ENCODE data around the gene STBD1. TPM values are rescaled to one million over a fixed set of nuclear protein-coding genes. Genes with fewer than 3 reads are reported as not detected.

Gene STBD1
- total RNA-seq, result 10 to 100 TPM; 10.3 to 18.9 TPM
- polyA plus RNA-seq, result 10 to 100 TPM; 41.7 to 42.5 TPM

GRCh38 chr4:76305971-76306881 is at the start of gene STBD1:
Gene STBD1 (plus strand): TSS chr4:76306733. CDS start chr4:76306770, 37 bp downstream.
- H3K27me3 ChIP-seq (ENCODE audit: control insufficient read depth in 4 of 4, insufficient read depth in 4 of 4, low read length in 3 of 4), result no peaks in the 10 kb centered on the region
- peak within 1 kb of the TSS; percentile 77 to 86 (median 85) for H3K4me3 ChIP-seq (ENCODE audit: low read depth in 1 of 3, low read length in 3 of 3)
- H3K4me1 ChIP-seq (ENCODE audit: control insufficient read depth in 4 of 4, insufficient read depth in 4 of 4, low read length in 3 of 4), result peaks cover 2 to 39% (median 31%) of the 10 kb centered on the region in 4 donors
- H3K9ac ChIP-seq (ENCODE audit: low read depth in 1 of 2, low read length in 2 of 2), result peak within 1 kb of the TSS; percentile 85 to 97
- H3K27ac ChIP-seq (ENCODE audit: low read depth in 1 of 2, low read length in 2 of 2), result peak within 1 kb of the TSS; percentile 84 to 95
- WGBS, result under 1% methylated on average over 85 of the region's 85 CpGs
- no peaks in the 10 kb centered on the region for H3K9me3 ChIP-seq (ENCODE audit: control insufficient read depth in 4 of 4, low read length in 3 of 4)
- peaks cover 0 to 10% (median 0%) of the 10 kb centered on the region in 4 donors for H3K36me3 ChIP-seq (ENCODE audit: control insufficient read depth in 4 of 4, insufficient read depth in 3 of 4, low read depth in 1 of 4, low read length in 3 of 4)
- peak; percentile 79 for DNase-seq (ENCODE audit: low spot score)
- TF ChIP-seq TAF1 (conservative IDR thresholded peaks at IDR 0.05) (peak; percentile 94), SP1 (IDR thresholded peaks at IDR 0.05) (peak; percentile 57), JUND (IDR thresholded peaks at IDR 0.05) (peak in 1 of 2 donors; percentile 40), FOXA1 (IDR thresholded peaks at IDR 0.05) (peak; percentile 54), MAX (IDR thresholded peaks at IDR 0.05) (no peak), NR2F2 (IDR thresholded peaks at IDR 0.05) (no peak), ATF3 (IDR thresholded peaks at IDR 0.05) (no peak), RXRA (IDR thresholded peaks at IDR 0.05) (peak; percentile 44 to 58), HNF4A (conservative IDR thresholded peaks at IDR 0.05) (peak; percentile 35 to 65), CTCF (IDR thresholded peaks at IDR 0.05; ENCODE audit: low read depth, low read length, missing input control) (no peak), HNF4G (IDR thresholded peaks at IDR 0.05) (no peak), REST (IDR thresholded peaks at IDR 0.05) (peak; percentile 88), FOXA2 (IDR thresholded peaks at IDR 0.05) (no peak), RAD21 (IDR thresholded peaks at IDR 0.05) (peak; percentile 34 to 50), ZBTB33 (IDR thresholded peaks at IDR 0.05) (peak; percentile 18), GABPA (IDR thresholded peaks at IDR 0.05 in 1 of 2, conservative IDR thresholded peaks at IDR 0.05 in 1 of 2) (peak in 1 of 2 donors; percentile 14), YY1 (IDR thresholded peaks at IDR 0.05) (peak; percentile 71), EGR1 (IDR thresholded peaks at IDR 0.05; ENCODE audit: low read depth in 2 of 2) (no peak)

Data from liver (tissue), 9 donors.